GM21528 (cell line): ENCODE data around the gene WDFY4.

Experiments used
- ATAC-seq: cut with Tn5 transposase; IDR thresholded peaks from one replicate; pipeline ENCODE4 v1.9.1; 2021; ENCODE audit warnings: mild to moderate bottlenecking, moderate library complexity; ENCODE audit not compliant: unreplicated experiment, low FRiP score

WDFY4 gene

GRCh38 chr10:48839809-48840679, 155.4 kb downstream of the WDFY4 start:
- ATAC-seq = no peak

- no peak for ATAC-seq
Observed at GRCh38 chr10:48842231-48842630, 157.6 kb downstream of the WDFY4 start.

GRCh38 chr10:48843198-48843597, 158.5 kb downstream of the WDFY4 start:
- no peak for ATAC-seq

- no peak for ATAC-seq
Observed at GRCh38 chr10:48844616-48845015, 159.9 kb downstream of the WDFY4 start.

- ATAC-seq = no peak
Observed at GRCh38 chr10:48845512-48845911, 160.8 kb downstream of the WDFY4 start.

- no peak for ATAC-seq
Observed at GRCh38 chr10:48847691-48848090, 163.0 kb downstream of the WDFY4 start.

- ATAC-seq = no peak
Observed at GRCh38 chr10:48856855-48857254, 172.2 kb downstream of the WDFY4 start.

GRCh38 chr10:48872234-48872633, 187.6 kb downstream of the WDFY4 start:
- ATAC-seq = no peak

GRCh38 chr10:48878091-48878490, 193.4 kb downstream of the WDFY4 start:
- no peak for ATAC-seq

GRCh38 chr10:48879451-48879850, 194.8 kb downstream of the WDFY4 start:
- no peak for ATAC-seq

GRCh38 chr10:48880016-48880705, 195.5 kb downstream of the WDFY4 start:
- no peak for ATAC-seq

- ATAC-seq = no peak
Observed at GRCh38 chr10:48881937-48882336, 197.3 kb downstream of the WDFY4 start.

- ATAC-seq = no peak
Observed at GRCh38 chr10:48882881-48883280, 198.2 kb downstream of the WDFY4 start.

GRCh38 chr10:48883701-48884100, 199.0 kb downstream of the WDFY4 start:
- ATAC-seq = no peak

- no peak for ATAC-seq
Observed at GRCh38 chr10:48884179-48885045, 199.7 kb downstream of the WDFY4 start.

GRCh38 chr10:48885376-48885775, 200.7 kb downstream of the WDFY4 start:
- no peak for ATAC-seq

- ATAC-seq = no peak
Observed at GRCh38 chr10:48887982-48888381, 203.3 kb downstream of the WDFY4 start.

- no peak for ATAC-seq
Observed at GRCh38 chr10:48890888-48891850, 206.5 kb downstream of the WDFY4 start.

- no peak for ATAC-seq
Observed at GRCh38 chr10:48894911-48895802, 210.5 kb downstream of the WDFY4 start.
